GM12878 (cell line): ENCODE measurements around the gene TFF2. TPM values are rescaled to one million over a fixed set of nuclear protein-coding genes. Genes with fewer than 3 reads are reported as not detected.

ENCODE experiments used
- ATAC-seq: fragments of 200-7000 bp; cut with Tn5 transposase; 3 replicates; pipeline ENCODE4 v1.9.1; 2020; ENCODE audit warnings: mild to moderate bottlenecking, moderate library complexity
- BruUV-seq: library from RNA; stranded (reverse); fragments of 400-500 nt; replicated peaks from 2 replicates; lab custom pipeline; 2021; lab: Mats Ljungman, UMichigan
- CTCF ChIA-PET: fragments of 300-600 bp; sonication (Branson Sonifier 250); formaldehyde crosslinking; extraction: SDS; loops from one replicate; lab custom pipeline; 2021; ENCODE audit warnings: inconsistent platforms; lab: Yijun Ruan, JAX
- POLR2A ChIA-PET: fragments of 350-600 bp; formaldehyde crosslinking; extraction: SDS; loops from one replicate; lab custom pipeline; 2021; ENCODE audit warnings: inconsistent platforms; lab: Charles Lee
- RAD21 ChIA-PET: fragments of 300-600 bp; sonication (Branson Sonifier 250); formaldehyde crosslinking; loops from one replicate; lab custom pipeline; 2023; ENCODE audit warnings: antibody characterized with exemption; ENCODE audit not compliant: unreplicated experiment; lab: Charles Lee
- SMC1A ChIA-PET: fragments of 300-600 bp; sonication (Branson Sonifier 250); formaldehyde crosslinking; loops from one replicate; lab custom pipeline; 2023; ENCODE audit not compliant: unreplicated experiment, uncharacterized antibody; lab: Charles Lee
- DNase-seq: peaks from one replicate; pipeline ENCODE4 v3.0.0-alpha.2; 2011; ENCODE audit warnings: low read depth, low spot score
- FAIRE-seq: peaks from 3 replicates; lab custom pipeline; 2011; peaks lifted over from hg19 to GRCh38; lab: Jason Lieb, UNC
- H2AFZ ChIP-seq: 2 replicates; pipeline ENCODE4 v1.6.0; 2011; ENCODE audit warnings: low read depth, low read length, control low read depth; ENCODE audit not compliant: control insufficient read depth
- H3K27ac ChIP-seq: 2 replicates; pipeline ENCODE4 v1.5.1; 2011; ENCODE audit warnings: control low read depth; ENCODE audit not compliant: control insufficient read depth, insufficient read depth
- H3K27me3 ChIP-seq, 2 experiments: replicated peaks in 1 of 2; 2 replicates each; pipeline versions ENCODE4 v1.6.0 to v1.6.1; 2011; ENCODE audit warnings: low read length in 1 of 2; ENCODE audit not compliant: control insufficient read depth in 2 of 2, insufficient read depth in 2 of 2
- H3K36me3 ChIP-seq, 2 experiments: 2 replicates each; pipeline ENCODE4 v1.5.1; 2011; ENCODE audit warnings: low read length in 1 of 2; ENCODE audit not compliant: control insufficient read depth in 2 of 2, insufficient read depth in 2 of 2
- H3K4me1 ChIP-seq: 2 replicates; pipeline ENCODE4 v1.6.1; 2011; ENCODE audit warnings: mild to moderate bottlenecking, low read length, moderate library complexity, mixed read lengths; ENCODE audit not compliant: control insufficient read depth, insufficient read depth
- H3K4me2 ChIP-seq: 2 replicates; pipeline ENCODE4 v1.6.0; 2011; ENCODE audit warnings: control low read depth; ENCODE audit not compliant: control insufficient read depth, insufficient read depth
- H3K4me3 ChIP-seq: fragments of 200-600 bp; sonication (generic); 2 replicates; pipeline ENCODE4 v1.5.1; 2016
- H3K79me2 ChIP-seq: 2 replicates; pipeline ENCODE4 v1.6.0; 2011; ENCODE audit warnings: low read length; ENCODE audit not compliant: control insufficient read depth, insufficient read depth
- H3K9ac ChIP-seq: 2 replicates; pipeline ENCODE4 v1.8.0; 2011; ENCODE audit warnings: low read length, control low read depth, mixed read lengths; ENCODE audit not compliant: control insufficient read depth, insufficient read depth
- H3K9me3 ChIP-seq: replicated peaks from 3 replicates; pipeline ENCODE4 v1.5.1; 2011; ENCODE audit warnings: mild to moderate bottlenecking, low read length; ENCODE audit not compliant: control insufficient read depth, insufficient read depth
- H4K20me1 ChIP-seq: 2 replicates; pipeline ENCODE4 v1.6.0; 2011; ENCODE audit not compliant: control insufficient read depth, insufficient read depth
- BRCA1 ChIP-seq: IDR thresholded peaks from 2 replicates; pipeline ENCODE4 v1.6.1; 2011; ENCODE audit warnings: low read depth, low read length, improper control_type of control experiment
- CHD4 ChIP-seq: fragments of 200-600 bp; sonication (generic); IDR thresholded peaks from 2 replicates; pipeline ENCODE4 v1.6.1; 2016; ENCODE audit warnings: mild to moderate bottlenecking
- CUX1 ChIP-seq: IDR thresholded peaks from 2 replicates; pipeline ENCODE4 v1.6.1; 2012; ENCODE audit warnings: improper control_type of control experiment, low read depth, low read length; ENCODE audit not compliant: insufficient replicate concordance
- ELK1 ChIP-seq: IDR thresholded peaks from 2 replicates; pipeline ENCODE4 v1.6.1; 2012; ENCODE audit warnings: low read depth, low read length, improper control_type of control experiment
- EZH2 ChIP-seq: IDR thresholded peaks from 2 replicates; pipeline ENCODE4 v1.6.1; 2012; ENCODE audit warnings: low read depth, mild to moderate bottlenecking, control low read depth, inconsistent platforms, low read length, borderline replicate concordance; ENCODE audit not compliant: control insufficient read depth
- GATAD2B ChIP-seq: fragments of 450-650 bp; conservative IDR thresholded peaks from 2 replicates; pipeline ENCODE4 v1.6.1; 2017; ENCODE audit warnings: low read depth, mild to moderate bottlenecking, moderate library complexity
- HCFC1 ChIP-seq: fragments of 150-350 bp; IDR thresholded peaks from 2 replicates; pipeline ENCODE4 v1.6.1; 2014; ENCODE audit warnings: low read length
- IRF3 ChIP-seq: fragments of 450-650 bp; IDR thresholded peaks from 2 replicates; pipeline ENCODE4 v1.6.1; 2014; ENCODE audit warnings: mild to moderate bottlenecking
- KDM1A ChIP-seq: fragments of 200-600 bp; sonication (generic); IDR thresholded peaks from 2 replicates; pipeline ENCODE4 v1.6.1; 2016; ENCODE audit warnings: borderline replicate concordance
- MAX ChIP-seq: IDR thresholded peaks from 2 replicates; pipeline ENCODE4 v1.6.1; 2012; ENCODE audit warnings: low read depth, low read length, improper control_type of control experiment
- RELB ChIP-seq: fragments of 450-650 bp; IDR thresholded peaks from 2 replicates; pipeline ENCODE4 v1.6.1; 2017; ENCODE audit warnings: low read depth, mild to moderate bottlenecking, moderate library complexity
- SREBF2 ChIP-seq: IDR thresholded peaks from 2 replicates; pipeline ENCODE4 v1.6.1; 2012; ENCODE audit warnings: mild to moderate bottlenecking, low read length
- WGBS: methylation state at CpG from one replicate; pipeline ENCODE4 v1.1.6; 2016; ENCODE audit warnings: low lambda C conversion rate; ENCODE audit not compliant: insufficient replicate concordance, insufficient coverage; ENCODE audit errors: missing lambda C conversion rate; 5-methylcytosine and 5-hydroxymethylcytosine counted together
- in situ Hi-C: fragments of 300-500 bp; cut with MboI; formaldehyde crosslinking; loops from 9 replicates; pipeline ENCODE4 v1.14.3; 2018; ENCODE audit warnings: mixed read lengths
- intact Hi-C: fragments of 100-400 bp; cut with micrococcal nuclease; formaldehyde crosslinking; loops from one replicate; pipeline ENCODE4 v1.14.2; 2022; ENCODE audit not compliant: unreplicated experiment
- polyA plus RNA-seq, 11 experiments: library from polyadenylated mRNA; depleted of rRNA in 4 of 11; unstranded in 6 of 11; stranded (reverse) in 5 of 11; fragments of >200 nt; fragmentation: Nextera tagmentation in 4 of 11; fragmentation: Illumina TruSeq in 1 of 11; extraction: Ambion mirVana in 4 of 11; extraction: Trizol in 1 of 11; gene quantifications; 1 replicate in 1 of 11; 2 replicates in 10 of 11; pipeline versions ENCODE4 v1.2.1 to v1.2.3, GENCODE V29; 2011 to 2016; ENCODE audit warnings: inconsistent platforms in 2 of 11, missing spikeins in 2 of 11, low read depth in 1 of 11
- total RNA-seq, 4 experiments: library from RNA; depleted of rRNA in 3 of 4; stranded (reverse); fragments of >200 nt in 3 of 4; fragmentation: Illumina TruSeq in 1 of 4; extraction: Trizol in 1 of 4; gene quantifications; 2 replicates each; pipeline versions ENCODE4 v1.2.1 to v1.2.3, GENCODE V29; 2013 to 2021

TFF2 gene
- total and polyA plus RNA-seq, 10 of the 15 experiments (the other 5 are each of a cell fraction or from before 2014, with no cell fraction given) = 0.56 TPM; not detected in 9

GRCh38 chr21:42320791-42321190 is 30.0 kb downstream of the TFF2 start:
- POLR2A ChIA-PET = no interaction called here
- no TSS peak for BruUV-seq
- TF ChIP-seq CHD4 = no peak
- no peak for TF ChIP-seq IRF3
- TF ChIP-seq KDM1A = no peak
- TF ChIP-seq ELK1 = no peak
- no peak for TF ChIP-seq RELB
- TF ChIP-seq HCFC1 = no peak
- TF ChIP-seq SREBF2 = no peak
- no peak for TF ChIP-seq GATAD2B
- TF ChIP-seq CUX1 = no peak
- no peak for TF ChIP-seq EZH2
- no peak for TF ChIP-seq MAX
- no peak for TF ChIP-seq BRCA1
- no peak for FAIRE-seq
- no peak overlapping the region for H2AFZ ChIP-seq
- no peak overlapping the region for H3K9ac ChIP-seq
- H3K27me3 ChIP-seq = no peaks in the 10 kb centered on the region
- no peak overlapping the region for H3K4me2 ChIP-seq
- RAD21 ChIA-PET = interaction anchor here (1.9 kb wide), 1 partner anchor 10 kb away, joined by 7 read pairs; no protein-coding TSS in a partner anchor
- no peaks in the 10 kb centered on the region for H3K36me3 ChIP-seq
- H4K20me1 ChIP-seq = no peaks in the 10 kb centered on the region
- H3K9me3 ChIP-seq = no peaks in the 10 kb centered on the region; the same call in 2 of the 3 replicates
- no peak for DNase-seq
- WGBS = 63% methylated on average over 8 of the region's 8 CpGs
- CTCF ChIA-PET = interaction anchor here (0.5 to 1.7 kb wide), 3 partner anchors 11 to 490 kb away, joined by 3 to 4 read pairs (median 3); no protein-coding TSS in a partner anchor
- SMC1A ChIA-PET = interaction anchor here (2.0 kb wide), 1 partner anchor 100 kb away, joined by 4 read pairs; no protein-coding TSS in a partner anchor
- intact Hi-C loops = no loop called here
- no peaks in the 10 kb centered on the region for H3K79me2 ChIP-seq
- H3K27ac ChIP-seq = no peak overlapping the region
- H3K4me1 ChIP-seq = peaks cover 3% of the 10 kb centered on the region
- no peak for ATAC-seq
- in situ Hi-C loops = no loop called here
- no peak overlapping the region for H3K4me3 ChIP-seq
